Uterus (tissue), 2 donors: Measurements from ENCODE around the gene ACTBL2.

Experiments used
- POLR2A ChIP-seq, 2 donors: fragments of 450-650 bp; IDR thresholded peaks; one replicate each; pipeline ENCODE4 v1.6.1; 2016; ENCODE audit warnings: antibody characterized with exemption in 2 of 2, mild to moderate bottlenecking in 1 of 2, moderate library complexity in 1 of 2
- TF ChIP-seq, protein P1 (sequence below), 4 experiments: fragments of 200-600 bp in 2 of 4; fragments of 450-650 bp in 2 of 4; sonication (generic) in 2 of 4; IDR thresholded peaks; one replicate each; pipeline ENCODE4 v1.5.1; 2016 to 2019; ENCODE audit warnings: antibody characterized with exemption in 4 of 4, mild to moderate bottlenecking in 2 of 4, moderate library complexity in 1 of 4

DNA sequence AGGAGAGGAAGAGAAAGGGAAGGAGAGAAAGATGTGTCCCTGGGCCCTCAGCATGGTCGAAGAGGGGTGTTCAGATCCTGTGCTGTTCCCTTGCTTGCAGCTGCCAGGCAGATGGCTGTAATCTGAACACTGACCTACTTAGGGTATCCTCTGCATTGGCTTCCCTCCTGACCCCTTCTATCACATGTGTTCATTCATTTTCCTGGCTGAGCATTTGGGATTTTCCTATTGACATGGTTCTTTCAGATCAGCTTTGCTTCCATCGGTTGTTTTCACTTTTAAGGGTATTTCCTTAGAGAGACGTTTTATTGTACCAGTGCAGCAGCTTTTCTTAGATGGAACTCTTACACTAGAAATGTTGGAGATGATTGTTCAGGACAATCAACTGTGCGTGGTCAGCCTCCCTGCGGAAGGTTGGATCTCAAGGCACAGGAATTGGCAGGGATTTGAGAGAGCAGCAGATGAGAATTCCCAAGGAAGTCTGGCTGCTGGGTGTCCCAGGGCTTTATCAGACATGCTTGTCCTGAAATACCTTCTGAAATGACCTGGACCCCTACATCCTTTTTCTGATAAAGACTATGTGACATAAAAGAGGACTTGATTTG is 26.0 kb downstream of the ACTBL2 start:
- TF ChIP-seq, protein P1, sequence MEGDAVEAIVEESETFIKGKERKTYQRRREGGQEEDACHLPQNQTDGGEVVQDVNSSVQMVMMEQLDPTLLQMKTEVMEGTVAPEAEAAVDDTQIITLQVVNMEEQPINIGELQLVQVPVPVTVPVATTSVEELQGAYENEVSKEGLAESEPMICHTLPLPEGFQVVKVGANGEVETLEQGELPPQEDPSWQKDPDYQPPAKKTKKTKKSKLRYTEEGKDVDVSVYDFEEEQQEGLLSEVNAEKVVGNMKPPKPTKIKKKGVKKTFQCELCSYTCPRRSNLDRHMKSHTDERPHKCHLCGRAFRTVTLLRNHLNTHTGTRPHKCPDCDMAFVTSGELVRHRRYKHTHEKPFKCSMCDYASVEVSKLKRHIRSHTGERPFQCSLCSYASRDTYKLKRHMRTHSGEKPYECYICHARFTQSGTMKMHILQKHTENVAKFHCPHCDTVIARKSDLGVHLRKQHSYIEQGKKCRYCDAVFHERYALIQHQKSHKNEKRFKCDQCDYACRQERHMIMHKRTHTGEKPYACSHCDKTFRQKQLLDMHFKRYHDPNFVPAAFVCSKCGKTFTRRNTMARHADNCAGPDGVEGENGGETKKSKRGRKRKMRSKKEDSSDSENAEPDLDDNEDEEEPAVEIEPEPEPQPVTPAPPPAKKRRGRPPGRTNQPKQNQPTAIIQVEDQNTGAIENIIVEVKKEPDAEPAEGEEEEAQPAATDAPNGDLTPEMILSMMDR (IDR thresholded peaks at IDR 0.05), result no peak
- no peak for TF ChIP-seq POLR2A (IDR thresholded peaks at IDR 0.05)
